HepG2 (cell line): Measurements from ENCODE around the gene HSD17B8. TPM values are rescaled to one million over a fixed set of nuclear protein-coding genes. Genes with fewer than 3 reads are reported as not detected.

ENCODE experiments used
- ATAC-seq: fragments of 200-7000 bp; cut with Tn5 transposase; 3 replicates; pipeline ENCODE4 v1.9.1; 2020; ENCODE audit warnings: mild to moderate bottlenecking, moderate library complexity
- BruUV-seq: library from RNA; stranded (reverse); fragments of 400-500 nt; replicated peaks from 2 replicates; lab custom pipeline; 2021; lab: Mats Ljungman, UMichigan
- CTCF ChIA-PET: fragments of 300-600 bp; formaldehyde crosslinking; extraction: SDS; loops from one replicate; lab custom pipeline; 2021; ENCODE audit warnings: low total read pairs, inconsistent platforms, low intra/inter-chr PET ratio; lab: Yijun Ruan, JAX
- POLR2A ChIA-PET: fragments of 350-600 bp; sonication (Branson Sonifier 250); formaldehyde crosslinking; loops from one replicate; lab custom pipeline; 2020; ENCODE audit warnings: antibody characterized with exemption, inconsistent platforms; lab: Yijun Ruan, JAX
- DNase-seq: peaks from one replicate; pipeline ENCODE4 v3.0.0-alpha.2; 2015; ENCODE audit warnings: low spot score
- FAIRE-seq: peaks from 3 replicates; lab custom pipeline; 2011; peaks lifted over from hg19 to GRCh38; lab: Jason Lieb, UNC
- H2AFZ ChIP-seq: one replicate; pipeline ENCODE4 v1.6.1; 2011; ENCODE audit warnings: low read length, inconsistent platforms
- H3K27ac ChIP-seq: fragments of 300-600 bp; 3 replicates; pipeline ENCODE4 v1.8.0; 2011; ENCODE audit warnings: mixed run types, mild to moderate bottlenecking, mixed read lengths, low read length, inconsistent platforms; ENCODE audit not compliant: insufficient read depth; ENCODE audit errors: extremely low read length
- H3K27me3 ChIP-seq, 2 experiments: fragments of 200-600 bp in 1 of 2; 2 replicates in 1 of 2; 3 replicates in 1 of 2; pipeline versions ENCODE4 v1.6.0 to v1.8.0; 2011; ENCODE audit warnings: low read length in 2 of 2, mild to moderate bottlenecking in 2 of 2, moderate library complexity in 2 of 2, inconsistent platforms in 1 of 2; ENCODE audit not compliant: insufficient read depth in 2 of 2, control insufficient read depth in 1 of 2
- H3K36me3 ChIP-seq, 2 experiments: fragments of 200-600 bp in 1 of 2; replicated peaks in 1 of 2; 2 replicates in 1 of 2; 3 replicates in 1 of 2; pipeline versions ENCODE4 v1.5.1 to v1.8.0; 2011; ENCODE audit warnings: low read length in 2 of 2, inconsistent platforms in 1 of 2; ENCODE audit not compliant: insufficient read depth in 2 of 2, control insufficient read depth in 1 of 2
- H3K4me1 ChIP-seq: 2 replicates; pipeline ENCODE4 v1.5.1; 2012; ENCODE audit warnings: low read length, inconsistent platforms; ENCODE audit not compliant: insufficient read depth
- H3K4me2 ChIP-seq: 2 replicates; pipeline ENCODE4 v1.6.0; 2011; ENCODE audit warnings: low read depth, low read length, inconsistent platforms
- H3K4me3 ChIP-seq, 3 experiments: fragments of 200-600 bp in 1 of 3; sonication (generic), shearing (Covaris generic) in 1 of 3; replicated peaks in 1 of 3; 2 replicates each; pipeline ENCODE4 v1.5.1; 2011 to 2016; ENCODE audit warnings: low read length in 3 of 3, inconsistent platforms in 2 of 3, low read depth in 2 of 3, mild to moderate bottlenecking in 2 of 3, control low read depth in 1 of 3, mixed read lengths in 1 of 3; ENCODE audit not compliant: insufficient read depth in 1 of 3
- H3K79me2 ChIP-seq: one replicate; pipeline ENCODE4 v1.6.1; 2011; ENCODE audit warnings: low read length, inconsistent platforms; ENCODE audit not compliant: insufficient read depth
- H3K9ac ChIP-seq: 2 replicates; pipeline ENCODE4 v1.6.0; 2011; ENCODE audit warnings: mild to moderate bottlenecking, low read depth, low read length, inconsistent platforms; ENCODE audit not compliant: insufficient read depth
- H3K9me3 ChIP-seq: 2 replicates; pipeline ENCODE4 v1.5.1; 2012; ENCODE audit warnings: mild to moderate bottlenecking, low read length
- H4K20me1 ChIP-seq: 2 replicates; pipeline ENCODE4 v1.6.0; 2011; ENCODE audit warnings: inconsistent platforms, mild to moderate bottlenecking, low read length, moderate library complexity; ENCODE audit not compliant: insufficient read depth
- DBP ChIP-seq: sonication (generic); formaldehyde crosslinking; IDR thresholded peaks from 2 replicates; pipeline ENCODE4 v1.4.0; 2020; ENCODE audit warnings: missing genetic modification reagents; ENCODE audit errors: not compliant biosample characterization
- ERF ChIP-seq: IDR thresholded peaks from 2 replicates; pipeline ENCODE4 v1.6.1; 2018; ENCODE audit warnings: missing biosample characterization, missing genetic modification reagents
- FOXM1 ChIP-seq: sonication (generic); formaldehyde crosslinking; IDR thresholded peaks from 2 replicates; pipeline ENCODE4 v1.5.0; 2020; ENCODE audit warnings: missing genetic modification reagents
- FOXO1 ChIP-seq: sonication (generic); formaldehyde crosslinking; IDR thresholded peaks from 2 replicates; pipeline ENCODE4 v1.4.0; 2020; ENCODE audit warnings: missing genetic modification reagents
- HMGA1 ChIP-seq: sonication (generic); formaldehyde crosslinking; conservative IDR thresholded peaks from 2 replicates; pipeline ENCODE4 v1.4.0; 2020; ENCODE audit warnings: missing genetic modification reagents
- MBD4 ChIP-seq: IDR thresholded peaks from 2 replicates; pipeline ENCODE4 v1.6.1; 2012; ENCODE audit warnings: low read length, inconsistent platforms, borderline replicate concordance
- NFE2 ChIP-seq: sonication (generic); formaldehyde crosslinking; IDR thresholded peaks from 2 replicates; pipeline ENCODE4 v1.4.0; 2020; ENCODE audit warnings: missing genetic modification reagents
- PATZ1 ChIP-seq: sonication (generic); formaldehyde crosslinking; IDR thresholded peaks from 2 replicates; pipeline ENCODE4 v1.4.0; 2020; ENCODE audit warnings: missing genetic modification reagents
- PAX8 ChIP-seq: sonication (generic); formaldehyde crosslinking; IDR thresholded peaks from 2 replicates; pipeline ENCODE4 v1.8.0; 2022; ENCODE audit warnings: mild to moderate bottlenecking, missing genetic modification reagents, borderline replicate concordance
- RBAK ChIP-seq: sonication (generic); formaldehyde crosslinking; IDR thresholded peaks from 2 replicates; pipeline ENCODE4 v1.5.1; 2020; ENCODE audit warnings: mild to moderate bottlenecking, missing genetic modification reagents
- RXRA ChIP-seq: sonication (generic); formaldehyde crosslinking; IDR thresholded peaks from 2 replicates; pipeline ENCODE4 v1.5.1; 2020; ENCODE audit warnings: missing genetic modification reagents
- SAP130 ChIP-seq: IDR thresholded peaks from 2 replicates; pipeline ENCODE4 v1.6.1; 2016; ENCODE audit warnings: low read depth
- SCMH1 ChIP-seq: sonication (generic); formaldehyde crosslinking; IDR thresholded peaks from 2 replicates; pipeline ENCODE4 v1.9.0; 2021; ENCODE audit warnings: missing genetic modification reagents, mild to moderate bottlenecking, borderline replicate concordance
- SRF ChIP-seq: IDR thresholded peaks from 2 replicates; pipeline ENCODE4 v1.6.1; 2011; ENCODE audit warnings: mild to moderate bottlenecking, low read depth, low read length, moderate library complexity
- SRSF9 ChIP-seq: fragments of 200-400 bp; formaldehyde crosslinking; IDR thresholded peaks from 2 replicates; pipeline ENCODE4 v1.6.1; 2018; ENCODE audit warnings: borderline replicate concordance, mild to moderate bottlenecking, low read depth, low read length; ENCODE audit not compliant: insufficient read depth, poor library complexity, severe bottlenecking
- TARDBP ChIP-seq: sonication (generic); formaldehyde crosslinking; IDR thresholded peaks from 2 replicates; pipeline ENCODE4 v1.8.0; 2022; ENCODE audit warnings: mild to moderate bottlenecking, missing genetic modification reagents
- TEAD3 ChIP-seq: optimal IDR thresholded peaks from 2 replicates; pipeline ENCODE3; 2016; ENCODE audit warnings: borderline replicate concordance
- TFAP4 ChIP-seq: sonication (generic); IDR thresholded peaks from 2 replicates; pipeline ENCODE4 v1.6.1; 2016; ENCODE audit warnings: low read depth, borderline replicate concordance
- ZMAT3 ChIP-seq: sonication (generic); formaldehyde crosslinking; conservative IDR thresholded peaks from 2 replicates; pipeline ENCODE4 v1.7.0; 2021; ENCODE audit warnings: missing genetic modification reagents
- ZNF30 ChIP-seq: sonication (generic); formaldehyde crosslinking; IDR thresholded peaks from 2 replicates; pipeline ENCODE4 v1.5.0; 2020; ENCODE audit warnings: mild to moderate bottlenecking, missing genetic modification reagents
- ZNF737 ChIP-seq: sonication (generic); formaldehyde crosslinking; IDR thresholded peaks from 2 replicates; pipeline ENCODE4 v1.5.0; 2020; ENCODE audit warnings: missing genetic modification reagents, mild to moderate bottlenecking, borderline replicate concordance
- ZSCAN22 ChIP-seq: sonication (generic); formaldehyde crosslinking; IDR thresholded peaks from 2 replicates; pipeline ENCODE4 v1.4.0; 2020; ENCODE audit warnings: mild to moderate bottlenecking, missing genetic modification reagents
- WGBS: methylation state at CpG from one replicate; pipeline ENCODE4 v1.1.6; 2017; ENCODE audit warnings: low lambda C conversion rate; 5-methylcytosine and 5-hydroxymethylcytosine counted together
- in situ Hi-C: cut with HindIII; loops from 2 replicates; pipeline ENCODE4 v1.10.0; 2017; ENCODE audit warnings: low pct_unique_long_range_greater_than_20kb; ENCODE audit not compliant: extremely low pct_ligation_motif_present
- intact Hi-C: fragments of 100-400 bp; cut with micrococcal nuclease; formaldehyde crosslinking; loops from one replicate; pipeline ENCODE4 v1.10.0; 2022; ENCODE audit not compliant: unreplicated experiment
- polyA plus RNA-seq, 8 experiments: library from polyadenylated mRNA; depleted of rRNA in 3 of 8; stranded (reverse) in 7 of 8; unstranded in 1 of 8; fragments of >200 nt; fragmentation: Illumina TruSeq in 4 of 8; extraction: Trizol in 4 of 8; gene quantifications; 2 replicates each; pipeline versions ENCODE4 v1.2.1 to v1.2.3, GENCODE V29; 2011 to 2016; ENCODE audit warnings: low read depth in 4 of 8, missing spikeins in 1 of 8, mixed read lengths in 1 of 8; ENCODE audit not compliant: insufficient read depth in 1 of 8
- total RNA-seq, 5 experiments: library from RNA; depleted of rRNA; stranded (reverse); fragments of >200 nt; fragmentation: Illumina TruSeq; extraction: Trizol; gene quantifications; 2 replicates each; pipeline ENCODE4 v1.2.3, GENCODE V29; 2016; ENCODE audit warnings: low read depth in 1 of 5

Gene HSD17B8
- total and polyA plus RNA-seq, 2 of the 13 experiments (the other 11 are each of a cell fraction or from before 2014, with no cell fraction given): 12.6 to 20.1 TPM

GRCh38 chr6:33205191-33206026 is 954 bp downstream of the HSD17B8 start:
- FAIRE-seq (peak; percentile 52), ATAC-seq (peak; percentile 0; the same call in 2 of the 3 replicates), DNase-seq (no peak)
- H3K79me2 ChIP-seq: peaks cover 40% of the 10 kb centered on the region
- CTCF ChIA-PET: interaction anchor here (1.4 kb wide), 1 partner anchor 43 kb away, joined by 5 read pairs; no protein-coding TSS in a partner anchor
- H3K4me2 ChIP-seq: peak overlapping the region; percentile 90
- in situ Hi-C loops (loop anchor here (10.0 kb wide), 1 partner anchor 209 kb away; the partner anchor contains the start of genes CUTA and PHF1), intact Hi-C loops (no loop called here)
- H3K36me3 ChIP-seq: peaks cover 12 to 33% of the 10 kb centered on the region in 2 experiments
- H3K27me3 ChIP-seq: peaks cover 0 to 4% of the 10 kb centered on the region in 2 experiments; a peak in 1 of 5 replicates
- BruUV-seq: no TSS peak
- H3K27ac ChIP-seq: peak overlapping the region; percentile 75
- H3K4me3 ChIP-seq: peak overlapping the region; percentile 60 to 80 (median 74)
- peak overlapping the region; percentile 71 for H3K9ac ChIP-seq
- H4K20me1 ChIP-seq: peaks cover 13% of the 10 kb centered on the region; the same call in 1 of the 2 replicates
- no peak overlapping the region for H2AFZ ChIP-seq
- 66% methylated on average over 17 of the region's 17 CpGs for WGBS
- POLR2A ChIA-PET: interaction anchor here (1.4 to 2.2 kb wide), 7 partner anchors 15 to 236 kb away, joined by 4 to 16 read pairs (median 5); partner anchors contain the start of genes RPS18 and VPS52
- no peaks in the 10 kb centered on the region for H3K9me3 ChIP-seq
- peaks cover 70% of the 10 kb centered on the region for H3K4me1 ChIP-seq
- TF ChIP-seq RXRA (CRISPR knock-in tag): no peak
- no peak for TF ChIP-seq FOXM1 (CRISPR knock-in tag)
- TF ChIP-seq TFAP4: peak; percentile 36; the same call in 1 of the 2 replicates
- TF ChIP-seq MBD4: no peak
- no peak for TF ChIP-seq SRSF9
- TF ChIP-seq ZMAT3 (CRISPR knock-in tag): no peak
- TF ChIP-seq SAP130 (CRISPR knock-in tag): peak; percentile 13; the same call in 1 of the 2 replicates
- TF ChIP-seq FOXO1 (CRISPR knock-in tag): no peak
- no peak for TF ChIP-seq RBAK (CRISPR knock-in tag)
- TF ChIP-seq ZNF737 (CRISPR knock-in tag): no peak
- TF ChIP-seq TARDBP (CRISPR knock-in tag): no peak
- no peak for TF ChIP-seq ERF
- TF ChIP-seq SRF: no peak
- TF ChIP-seq ZSCAN22 (CRISPR knock-in tag): no peak
- no peak for TF ChIP-seq SCMH1 (CRISPR knock-in tag)
- TF ChIP-seq TEAD3 (CRISPR knock-in tag): peak; percentile 38
- TF ChIP-seq DBP (CRISPR knock-in tag): no peak
- TF ChIP-seq PAX8 (CRISPR knock-in tag): no peak
- TF ChIP-seq PATZ1 (CRISPR knock-in tag): peak; percentile 68
- no peak for TF ChIP-seq NFE2 (CRISPR knock-in tag)
- no peak for TF ChIP-seq ZNF30 (CRISPR knock-in tag)
- no peak for TF ChIP-seq HMGA1 (CRISPR knock-in tag)
